GM12891 (cell line): ENCODE measurements around the gene C12orf57.

ENCODE experiments used
- DNase-seq: peaks from one replicate; pipeline ENCODE4 v3.0.0; 2011; ENCODE audit warnings: low spot score; ENCODE audit not compliant: insufficient read length
- FAIRE-seq: peaks from 2 replicates; lab custom pipeline; 2011; peaks lifted over from hg19 to GRCh38; lab: Jason Lieb, UNC
- PAX5 ChIP-seq: IDR thresholded peaks from 2 replicates; pipeline ENCODE4 v1.6.1; 2011; ENCODE audit warnings: low read length, moderate library complexity, mild to moderate bottlenecking; ENCODE audit not compliant: insufficient read depth, severe bottlenecking
- POLR2A ChIP-seq: IDR thresholded peaks from 2 replicates; pipeline ENCODE4 v1.6.1; 2011; ENCODE audit warnings: low read depth, low read length, control low read depth
- POLR2AphosphoS5 ChIP-seq: IDR thresholded peaks from 2 replicates; pipeline ENCODE4 v1.6.1; 2011; ENCODE audit warnings: low read depth, low read length, control low read depth
- POU2F2 ChIP-seq: IDR thresholded peaks from 2 replicates; pipeline ENCODE4 v1.6.1; 2011; ENCODE audit warnings: low read depth, mild to moderate bottlenecking, control low read depth, low read length, moderate library complexity
- SPI1 ChIP-seq: IDR thresholded peaks from 2 replicates; pipeline ENCODE4 v1.6.1; 2011; ENCODE audit warnings: low read depth, low read length, control low read depth
- TAF1 ChIP-seq: IDR thresholded peaks from 2 replicates; pipeline ENCODE4 v1.6.1; 2011; ENCODE audit warnings: low read depth, low read length, control low read depth

C12orf57 gene

DNA sequence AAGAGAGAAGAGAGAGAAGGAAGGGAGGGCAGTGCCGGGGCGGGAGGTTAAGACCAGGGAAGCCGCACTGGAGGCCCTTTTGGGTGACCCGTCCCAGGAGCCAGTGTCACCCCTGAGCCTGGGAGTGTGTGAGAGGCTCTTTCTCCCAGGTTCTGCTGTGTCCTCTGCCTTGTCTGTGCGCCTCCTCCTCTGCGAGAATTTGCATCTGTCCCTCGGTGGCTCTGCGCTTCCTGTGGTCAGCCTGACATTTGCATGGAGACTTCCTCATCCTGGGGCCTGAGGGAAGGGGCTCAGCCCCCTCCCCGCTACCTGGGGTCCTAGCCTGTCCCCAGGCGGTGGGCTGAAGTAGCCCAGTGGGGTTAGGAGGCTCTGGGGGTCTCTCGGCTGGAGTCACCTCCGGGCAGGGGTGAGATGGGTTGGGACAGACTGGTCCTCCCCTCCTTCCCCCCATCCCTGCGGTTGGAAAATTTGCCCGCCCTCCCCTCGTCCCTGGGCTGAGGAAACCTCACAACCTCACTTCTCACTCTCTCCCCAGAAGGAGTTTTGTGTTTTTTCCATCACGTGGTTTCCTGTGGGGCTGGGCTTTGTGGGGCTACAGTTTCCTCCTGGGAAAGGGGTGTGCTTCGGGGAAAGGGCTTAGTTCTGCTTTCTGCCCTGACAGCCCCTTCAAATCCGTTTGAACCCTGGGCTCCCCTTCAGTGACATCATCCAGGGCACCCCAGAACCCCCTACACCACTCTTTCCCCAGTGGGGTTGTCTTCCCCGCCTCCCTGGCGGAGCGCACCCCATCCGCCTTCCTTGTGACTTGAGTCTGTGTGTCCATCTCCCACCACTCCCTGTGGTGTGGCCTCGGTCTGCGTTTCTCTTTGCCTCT is 9.9 kb downstream of the C12orf57 start:
- TF ChIP-seq POLR2AphosphoS5 (peak; percentile 99), SPI1 (peak; percentile 90), PAX5 (no peak), POLR2A (peak; percentile 98), POU2F2 (peak; percentile 99), TAF1 (peak; percentile 95)
- DNase-seq, result no peak
- peak; percentile 98 for FAIRE-seq

DNA sequence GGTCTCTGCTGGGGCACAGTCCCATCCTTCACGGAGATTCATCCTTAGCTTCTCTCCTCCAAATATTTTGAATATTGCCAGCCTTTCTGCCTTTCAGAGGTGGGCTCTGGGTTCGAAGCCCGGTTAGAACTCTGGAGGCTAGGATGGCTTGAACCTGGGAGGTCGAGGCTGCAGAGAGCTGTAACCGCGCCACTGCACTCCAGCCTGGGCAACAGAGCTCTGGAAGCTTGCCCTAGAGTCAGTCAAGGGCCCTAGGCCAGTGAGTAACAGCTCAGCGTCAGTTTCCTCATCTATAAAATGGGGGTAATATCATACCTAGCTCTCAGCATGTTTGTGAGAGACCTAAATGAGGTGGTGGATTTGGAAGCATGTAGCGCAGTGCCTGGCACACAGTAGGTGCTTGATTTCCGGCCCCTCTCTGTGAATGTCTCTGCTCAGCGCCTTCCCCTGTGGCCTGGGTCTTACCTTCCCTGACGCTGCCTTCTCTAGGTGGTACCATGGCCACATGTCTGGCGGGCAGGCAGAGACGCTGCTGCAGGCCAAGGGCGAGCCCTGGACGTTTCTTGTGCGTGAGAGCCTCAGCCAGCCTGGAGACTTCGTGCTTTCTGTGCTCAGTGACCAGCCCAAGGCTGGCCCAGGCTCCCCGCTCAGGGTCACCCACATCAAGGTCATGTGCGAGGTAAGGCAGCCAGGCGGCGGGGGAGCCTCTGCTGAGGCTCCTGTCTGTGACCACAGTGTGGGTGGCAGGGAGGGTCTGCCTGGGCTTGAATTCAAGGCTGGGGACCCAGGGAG is 10.7 kb downstream of the C12orf57 start:
- FAIRE-seq (no peak), DNase-seq (no peak)
- TF ChIP-seq POLR2AphosphoS5, result no peak
- 0 out of 2 replicates have a peak, but pooled peaks have one; percentile 4 for TF ChIP-seq POLR2A

DNA sequence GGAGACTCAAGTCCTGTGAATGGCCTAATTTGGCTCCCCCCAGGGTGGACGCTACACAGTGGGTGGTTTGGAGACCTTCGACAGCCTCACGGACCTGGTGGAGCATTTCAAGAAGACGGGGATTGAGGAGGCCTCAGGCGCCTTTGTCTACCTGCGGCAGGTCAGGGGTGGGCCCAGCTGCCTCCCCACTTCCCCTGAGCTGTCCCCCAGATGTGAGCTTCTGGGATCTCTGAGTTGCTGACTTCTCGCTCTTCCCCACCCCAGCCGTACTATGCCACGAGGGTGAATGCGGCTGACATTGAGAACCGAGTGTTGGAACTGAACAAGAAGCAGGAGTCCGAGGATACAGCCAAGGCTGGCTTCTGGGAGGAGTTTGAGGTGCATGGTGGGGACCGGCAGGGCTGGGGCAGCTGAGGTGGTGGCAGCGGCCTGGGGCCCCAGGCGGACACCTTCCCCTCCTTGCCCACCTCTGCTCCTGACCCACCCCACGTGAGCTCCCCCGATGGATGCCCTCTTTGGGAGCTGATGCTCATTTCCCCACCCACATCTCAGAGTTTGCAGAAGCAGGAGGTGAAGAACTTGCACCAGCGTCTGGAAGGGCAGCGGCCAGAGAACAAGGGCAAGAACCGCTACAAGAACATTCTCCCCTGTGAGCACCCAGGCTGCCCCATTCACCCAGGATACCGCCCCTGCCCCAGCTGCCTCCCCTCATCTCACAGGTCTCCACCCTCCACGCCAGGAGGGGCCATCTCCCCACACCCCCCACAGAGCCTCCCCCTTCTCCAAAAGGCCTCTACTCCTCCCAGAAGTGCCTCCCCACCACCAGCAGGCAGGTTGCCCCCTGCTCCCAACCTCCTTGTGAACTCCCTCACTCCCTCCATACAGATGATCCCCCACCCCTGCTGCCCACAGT is 11.5 kb downstream of the C12orf57 start:
- peak; percentile 56 for FAIRE-seq
- no peak for TF ChIP-seq SPI1
- TF ChIP-seq TAF1, result no peak
- no peak for TF ChIP-seq POU2F2
- TF ChIP-seq POLR2AphosphoS5, result no peak
- TF ChIP-seq PAX5, result no peak
- TF ChIP-seq POLR2A, result no peak
- DNase-seq, result no peak

DNA sequence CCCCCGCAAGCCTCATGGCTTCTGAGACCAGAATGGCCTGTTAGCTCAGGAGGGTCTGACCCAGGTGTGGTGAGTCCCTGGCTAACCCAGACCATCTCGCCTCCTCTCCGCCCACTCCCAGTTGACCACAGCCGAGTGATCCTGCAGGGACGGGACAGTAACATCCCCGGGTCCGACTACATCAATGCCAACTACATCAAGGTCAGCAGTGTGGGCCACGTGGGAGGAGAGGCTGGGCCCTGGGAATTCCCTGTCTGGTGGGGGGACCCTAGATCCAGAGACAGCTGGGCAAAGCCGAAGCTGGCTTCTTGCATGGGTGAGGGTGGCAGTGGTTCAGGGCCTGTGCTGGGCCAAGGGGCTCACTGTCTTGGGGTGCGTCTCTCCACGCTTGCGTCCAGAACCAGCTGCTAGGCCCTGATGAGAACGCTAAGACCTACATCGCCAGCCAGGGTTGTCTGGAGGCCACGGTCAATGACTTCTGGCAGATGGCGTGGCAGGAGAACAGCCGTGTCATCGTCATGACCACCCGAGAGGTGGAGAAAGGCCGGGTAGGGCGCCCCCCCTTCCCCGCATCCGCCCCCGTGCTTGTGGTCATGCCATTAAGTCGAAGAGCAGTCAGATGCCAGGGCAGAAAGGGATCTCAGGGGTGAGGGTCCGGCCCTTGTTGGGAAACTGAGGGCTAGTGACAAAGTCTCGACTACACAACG is 12.4 kb downstream of the C12orf57 start:
- TF ChIP-seq SPI1 (no peak), POLR2A (0 out of 2 replicates have a peak, but pooled peaks have one; percentile 14), TAF1 (no peak), POLR2AphosphoS5 (no peak; the same call in 1 of the 2 replicates), POU2F2 (no peak)
- FAIRE-seq (peak; percentile 90), DNase-seq (no peak)

DNA sequence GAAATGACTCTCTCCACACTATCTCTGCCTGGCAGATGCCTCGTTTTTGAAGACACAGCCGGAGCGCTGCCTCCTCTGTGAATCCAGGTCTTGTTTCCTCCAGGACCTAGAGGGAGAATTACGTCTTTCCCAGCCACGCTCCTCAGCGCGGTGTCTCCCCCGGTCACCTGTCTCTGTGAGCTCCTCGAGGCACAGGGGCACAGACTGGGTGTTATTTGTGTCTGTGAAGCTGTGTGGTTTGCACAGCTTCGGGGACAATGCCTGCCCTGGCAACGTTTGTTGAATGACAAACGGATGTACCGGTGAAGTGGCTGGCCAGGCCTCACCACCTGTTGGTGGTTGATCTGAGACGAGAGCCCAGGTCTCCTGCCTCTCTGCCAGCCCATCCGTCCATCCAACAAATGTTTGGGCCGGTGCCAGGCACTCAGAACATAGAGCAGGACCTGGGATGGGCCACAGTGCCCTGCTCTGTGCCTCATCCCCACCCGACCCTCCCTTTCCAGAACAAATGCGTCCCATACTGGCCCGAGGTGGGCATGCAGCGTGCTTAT is 13.4 kb downstream of the C12orf57 start:
- no peak for DNase-seq
- peak; percentile 72 for FAIRE-seq
- no peak for TF ChIP-seq SPI1
- 0 out of 2 replicates have a peak, but pooled peaks have one; percentile 12 for TF ChIP-seq POLR2AphosphoS5
- TF ChIP-seq TAF1, result no peak
- TF ChIP-seq PAX5, result no peak
- 0 out of 2 replicates have a peak, but pooled peaks have one; percentile 0 for TF ChIP-seq POLR2A
- TF ChIP-seq POU2F2, result no peak

DNA sequence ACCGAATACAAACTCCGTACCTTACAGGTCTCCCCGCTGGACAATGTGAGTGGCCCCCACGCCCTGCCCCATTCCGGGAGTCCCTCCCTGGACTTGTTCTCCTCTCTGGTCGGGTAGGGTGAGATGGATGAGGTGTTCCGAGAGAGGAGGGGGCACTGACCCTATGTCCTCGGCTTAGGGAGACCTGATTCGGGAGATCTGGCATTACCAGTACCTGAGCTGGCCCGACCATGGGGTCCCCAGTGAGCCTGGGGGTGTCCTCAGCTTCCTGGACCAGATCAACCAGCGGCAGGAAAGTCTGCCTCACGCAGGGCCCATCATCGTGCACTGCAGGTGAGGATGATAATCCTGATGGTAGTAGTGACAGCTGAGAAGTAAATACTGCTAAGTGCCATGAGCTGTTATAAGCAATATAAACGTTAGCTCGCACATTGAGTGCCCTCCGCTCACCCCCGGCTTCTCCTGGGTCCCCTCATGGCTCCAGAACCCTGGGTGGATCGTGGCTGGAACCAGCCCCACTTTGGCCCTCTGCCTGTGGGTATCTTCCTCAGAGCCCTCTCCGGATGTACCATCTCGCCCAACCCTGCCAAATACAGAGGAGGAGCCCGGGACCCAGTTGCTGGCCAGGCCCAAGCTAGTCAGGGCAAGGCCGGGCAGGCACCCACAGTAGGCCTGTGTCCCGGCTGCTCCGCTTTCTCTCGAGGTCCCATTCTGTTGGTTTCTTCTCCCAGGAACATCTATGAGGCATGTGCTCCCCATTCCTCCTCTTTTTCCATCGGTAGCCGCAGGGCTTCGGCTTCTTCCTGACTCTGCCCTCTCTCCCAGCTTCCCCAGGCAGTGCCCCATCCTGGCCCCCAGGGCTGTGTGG is 14.2 kb downstream of the C12orf57 start:
- DNase-seq, result no peak
- no peak for FAIRE-seq
- TF ChIP-seq POLR2A (no peak; the same call in 1 of the 2 replicates), POLR2AphosphoS5 (peak; percentile 23; the same call in 1 of the 2 replicates), POU2F2 (peak; percentile 61; the same call in 1 of the 2 replicates)

DNA sequence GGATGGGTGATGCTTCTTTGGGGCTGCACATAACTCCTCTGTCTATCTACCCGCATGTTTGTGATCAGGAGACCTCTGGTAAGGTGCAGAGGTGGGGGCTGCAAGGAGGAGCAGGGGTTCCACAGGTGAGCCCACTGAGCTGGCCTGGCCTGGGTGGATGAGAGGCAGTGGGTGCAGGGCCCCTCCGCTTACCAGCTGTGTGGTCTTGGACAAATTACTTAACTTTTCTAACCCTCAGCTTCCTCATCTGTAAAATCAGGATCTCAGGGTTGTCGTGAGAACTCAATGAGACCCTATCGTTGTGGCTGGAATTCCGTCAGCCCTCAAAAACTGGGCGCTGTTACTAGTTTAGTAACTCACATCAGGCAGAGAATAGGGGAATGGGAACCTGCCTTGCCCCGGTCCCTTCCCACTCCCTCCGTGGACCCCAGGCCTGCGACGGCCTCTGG is 14.8 kb downstream of the C12orf57 start:
- no peak for TF ChIP-seq SPI1
- no peak for TF ChIP-seq POLR2A
- no peak for TF ChIP-seq PAX5
- TF ChIP-seq POU2F2, result no peak
- TF ChIP-seq TAF1, result no peak
- TF ChIP-seq POLR2AphosphoS5, result no peak
- DNase-seq (no peak), FAIRE-seq (no peak)
